Neuronal stem cell (in vitro differentiated cells): ENCODE results near the gene MTREX.

Source experiments
- DNase-seq: peaks from one replicate; pipeline ENCODE4 v3.0.0-alpha.2; 2013; ENCODE audit warnings: low spot score
- H2AFZ ChIP-seq: one replicate; pipeline ENCODE4 v1.6.1; 2013; ENCODE audit warnings: mild to moderate bottlenecking, low read length, inconsistent platforms
- H2AK5ac ChIP-seq: 2 replicates; pipeline ENCODE4 v1.6.1; 2013; ENCODE audit warnings: low read depth, mild to moderate bottlenecking, inconsistent platforms, low read length, moderate library complexity, mixed read lengths
- H2BK120ac ChIP-seq: 2 replicates; pipeline ENCODE4 v1.6.1; 2013; ENCODE audit warnings: low read depth, mild to moderate bottlenecking, inconsistent platforms, low read length, moderate library complexity, mixed read lengths
- H2BK12ac ChIP-seq: one replicate; pipeline ENCODE4 v1.6.1; 2013; ENCODE audit warnings: low read length, inconsistent platforms
- H2BK15ac ChIP-seq: 2 replicates; pipeline ENCODE4 v1.6.1; 2013; ENCODE audit warnings: mild to moderate bottlenecking, low read length, inconsistent platforms, mixed read lengths
- H2BK5ac ChIP-seq: one replicate; pipeline ENCODE4 v1.6.1; 2013; ENCODE audit warnings: inconsistent platforms, mild to moderate bottlenecking, low read length, moderate library complexity
- H3K14ac ChIP-seq: one replicate; pipeline ENCODE4 v1.6.1; 2013; ENCODE audit warnings: low read length, inconsistent platforms
- H3K18ac ChIP-seq: 2 replicates; pipeline ENCODE4 v1.6.1; 2013; ENCODE audit warnings: low read length, inconsistent platforms
- H3K23ac ChIP-seq: 2 replicates; pipeline ENCODE4 v1.6.1; 2013; ENCODE audit warnings: low read depth, mild to moderate bottlenecking, mixed read lengths, low read length, inconsistent platforms; ENCODE audit not compliant: poor library complexity
- H3K27ac ChIP-seq: replicated peaks from 3 replicates; pipeline ENCODE4 v1.5.1; 2013; ENCODE audit warnings: low read length, inconsistent platforms
- H3K27me3 ChIP-seq, 3 experiments: 2 replicates each; pipeline ENCODE4 v1.6.1; 2013; ENCODE audit warnings: low read length in 3 of 3, mild to moderate bottlenecking in 2 of 3, inconsistent platforms in 1 of 3, low read depth in 1 of 3, mixed read lengths in 1 of 3, moderate library complexity in 1 of 3; ENCODE audit not compliant: control insufficient read depth in 3 of 3, insufficient read depth in 3 of 3
- H3K36me3 ChIP-seq, 2 donors: replicated peaks in 1 of 2; 2 replicates each; pipeline ENCODE4 v1.6.1; 2013; ENCODE audit warnings: low read length in 2 of 2; ENCODE audit not compliant: control insufficient read depth in 2 of 2, insufficient read depth in 2 of 2
- H3K4ac ChIP-seq: 2 replicates; pipeline ENCODE4 v1.6.1; 2013; ENCODE audit warnings: inconsistent platforms, mild to moderate bottlenecking, low read length, moderate library complexity
- H3K4me1 ChIP-seq, 2 donors: 1 replicate in 1 of 2; 2 replicates in 1 of 2; pipeline ENCODE4 v1.6.1; 2013; ENCODE audit warnings: low read length in 2 of 2, low read depth in 1 of 2; ENCODE audit not compliant: control insufficient read depth in 2 of 2, insufficient read depth in 1 of 2
- H3K4me2 ChIP-seq: one replicate; pipeline ENCODE4 v1.6.1; 2013; ENCODE audit warnings: mild to moderate bottlenecking, low read length, inconsistent platforms; ENCODE audit not compliant: insufficient read depth, poor library complexity, severe bottlenecking
- H3K4me3 ChIP-seq, 2 donors: 2 replicates each; pipeline ENCODE4 v1.5.1; 2013; ENCODE audit warnings: low read length in 2 of 2, mild to moderate bottlenecking in 2 of 2, inconsistent platforms in 1 of 2, moderate library complexity in 1 of 2
- H3K79me1 ChIP-seq: one replicate; pipeline ENCODE4 v1.6.1; 2013; ENCODE audit warnings: low read depth, mild to moderate bottlenecking, inconsistent platforms, low read length, moderate library complexity
- H3K9ac ChIP-seq: one replicate; pipeline ENCODE4 v1.6.1; 2013; ENCODE audit warnings: mild to moderate bottlenecking, low read depth, low read length, inconsistent platforms; ENCODE audit not compliant: poor library complexity
- H3K9me3 ChIP-seq, 2 donors: replicated peaks in 1 of 2; 2 replicates each; pipeline versions ENCODE3 to v1.6.1; 2013; ENCODE audit warnings: low read length in 2 of 2, mild to moderate bottlenecking in 2 of 2, inconsistent platforms in 1 of 2, low read depth in 1 of 2, mixed read lengths in 1 of 2, moderate library complexity in 1 of 2; ENCODE audit not compliant: control insufficient read depth in 2 of 2, insufficient read depth in 1 of 2
- H4K8ac ChIP-seq: one replicate; pipeline ENCODE4 v1.6.1; 2013; ENCODE audit warnings: low read depth, mild to moderate bottlenecking, inconsistent platforms, low read length, moderate library complexity
- H4K91ac ChIP-seq: one replicate; pipeline ENCODE4 v1.6.1; 2013; ENCODE audit warnings: low read length, low read depth, mild to moderate bottlenecking, inconsistent platforms; ENCODE audit not compliant: poor library complexity
- WGBS, 2 donors: extraction: QIAGEN DNeasy Blood & Tissue Kit; methylation state at CpG; one replicate each; pipeline ENCODE4 v1.1.7; 2013; ENCODE audit warnings: missing lambda C conversion rate in 2 of 2, mixed read lengths in 1 of 2; ENCODE audit not compliant: insufficient read length in 2 of 2, insufficient replicate concordance in 1 of 2; ENCODE audit errors: extremely low coverage in 2 of 2; 5-methylcytosine and 5-hydroxymethylcytosine counted together

The MTREX gene

DNA sequence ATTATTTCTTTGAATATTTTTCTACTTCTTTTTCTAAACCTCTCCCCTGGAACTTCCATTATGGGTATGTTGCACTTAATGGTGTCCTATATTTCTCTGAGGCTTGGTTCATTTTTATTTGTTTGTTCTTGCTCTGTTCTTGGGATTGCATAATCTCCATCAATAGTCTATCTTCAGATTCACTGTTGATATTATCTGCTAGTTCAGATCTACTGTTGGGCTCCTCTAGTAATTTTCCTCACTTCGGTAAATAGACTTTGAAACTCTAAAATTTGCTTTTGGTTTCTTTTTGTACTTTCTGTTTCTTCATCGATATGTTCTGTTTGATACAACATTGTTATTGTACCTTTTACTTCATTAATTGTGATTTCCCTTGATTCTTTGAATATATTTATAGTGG is 76.3 kb downstream of the MTREX start:
- Histone ChIP-seq H3K23ac (no peak overlapping the region), H3K4ac (no peak overlapping the region), H3K36me3 (peaks cover 3 to 85% of the 10 kb centered on the region in 2 donors), H3K14ac (no peak overlapping the region), H2BK15ac (no peak overlapping the region), H2BK12ac (no peak overlapping the region), H4K8ac (no peak overlapping the region), H2AFZ (no peak overlapping the region), H3K4me2 (no peak overlapping the region), H3K79me1 (no peaks in the 10 kb centered on the region), H3K4me1 (no peaks in the 10 kb centered on the region), H3K18ac (no peak overlapping the region), H3K4me3 (no peak overlapping the region), H3K9ac (no peak overlapping the region), H3K9me3 (peaks cover 0 to 18% of the 10 kb centered on the region in 2 donors), H4K91ac (no peak overlapping the region), H3K27me3 (no peaks in the 10 kb centered on the region), H2BK120ac (no peak overlapping the region), H3K27ac (no peak overlapping the region), H2BK5ac (no peak overlapping the region), H2AK5ac (no peak overlapping the region)
- no CpG with 5 or more reads among the region's 2 CpGs for WGBS, 2 donors
- no peak for DNase-seq

DNA sequence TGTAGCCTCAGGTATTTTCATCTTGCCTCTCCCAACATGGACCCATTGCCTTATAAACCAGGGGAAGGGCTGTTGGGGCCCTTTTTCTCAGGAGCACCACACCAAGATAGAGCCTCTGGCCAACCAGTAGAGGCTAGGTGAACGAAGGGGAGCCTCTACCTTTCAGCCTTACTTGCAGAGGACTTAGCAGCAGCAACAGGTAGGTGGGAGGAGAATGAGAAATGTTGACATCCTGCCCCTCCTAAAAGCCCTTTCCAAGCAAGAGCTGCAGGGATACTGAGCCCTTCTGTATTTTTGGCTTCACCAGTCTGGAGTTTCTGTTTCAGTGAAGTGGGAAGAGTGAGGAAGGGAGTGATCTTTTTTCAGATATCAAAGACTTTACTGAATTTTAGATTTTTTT is 77.4 kb downstream of the MTREX start:
- no peak for DNase-seq
- no peak overlapping the region for H3K9ac ChIP-seq
- no peaks in the 10 kb centered on the region for H3K79me1 ChIP-seq
- H2BK5ac ChIP-seq: no peak overlapping the region
- H3K18ac ChIP-seq: no peak overlapping the region
- no peak overlapping the region for H2AFZ ChIP-seq
- no peaks in the 10 kb centered on the region for H3K27me3 ChIP-seq
- peaks cover 0 to 18% of the 10 kb centered on the region in 2 donors for H3K9me3 ChIP-seq
- H2BK15ac ChIP-seq: no peak overlapping the region
- H3K4ac ChIP-seq: no peak overlapping the region
- H3K27ac ChIP-seq: no peak overlapping the region
- no peak overlapping the region for H3K14ac ChIP-seq
- no peaks in the 10 kb centered on the region for H3K4me1 ChIP-seq
- H3K36me3 ChIP-seq: peaks cover 3 to 87% of the 10 kb centered on the region in 2 donors
- peak overlapping the region in 1 of 2 donors; percentile 58 for H3K4me3 ChIP-seq
- H2BK120ac ChIP-seq: no peak overlapping the region
- H3K23ac ChIP-seq: no peak overlapping the region
- no peak overlapping the region for H4K8ac ChIP-seq
- WGBS, 2 donors: no CpG with 5 or more reads among the region's 1 CpG
- no peak overlapping the region for H3K4me2 ChIP-seq
- no peak overlapping the region for H2BK12ac ChIP-seq
- no peak overlapping the region for H4K91ac ChIP-seq
- no peak overlapping the region for H2AK5ac ChIP-seq

DNA sequence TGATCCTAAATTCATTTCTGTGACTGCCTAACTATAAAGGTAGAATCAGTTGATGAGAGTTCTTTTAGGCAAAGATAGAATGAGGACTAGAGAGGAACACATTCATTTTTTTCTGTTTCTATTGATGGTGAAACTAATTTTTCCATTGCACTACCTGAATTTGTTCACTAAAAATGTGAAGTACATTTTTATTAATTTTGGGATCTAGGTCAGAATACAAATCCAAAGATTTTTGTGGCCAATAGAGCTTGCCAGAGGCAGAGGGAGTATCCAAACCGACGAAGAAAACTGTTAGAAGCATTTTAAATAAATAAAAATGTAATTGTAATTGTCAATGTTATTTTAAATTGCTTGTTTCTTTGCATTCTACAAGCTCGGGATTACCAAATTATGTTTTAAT is 78.1 kb downstream of the MTREX start:
- H2BK15ac ChIP-seq: no peak overlapping the region
- no peak overlapping the region for H2AK5ac ChIP-seq
- H2BK12ac ChIP-seq: no peak overlapping the region
- H3K4ac ChIP-seq: no peak overlapping the region
- no peaks in the 10 kb centered on the region for H3K4me1 ChIP-seq
- no peak overlapping the region for H3K27ac ChIP-seq
- H3K9ac ChIP-seq: no peak overlapping the region
- no peak overlapping the region for H4K8ac ChIP-seq
- no peak for DNase-seq
- no peak overlapping the region for H3K4me2 ChIP-seq
- no peaks in the 10 kb centered on the region for H3K79me1 ChIP-seq
- H3K4me3 ChIP-seq: no peak overlapping the region
- H3K18ac ChIP-seq: no peak overlapping the region
- H3K23ac ChIP-seq: no peak overlapping the region
- H2BK120ac ChIP-seq: no peak overlapping the region
- H4K91ac ChIP-seq: no peak overlapping the region
- peaks cover 6 to 87% of the 10 kb centered on the region in 2 donors for H3K36me3 ChIP-seq
- no peak overlapping the region for H3K14ac ChIP-seq
- peaks cover 2 to 19% of the 10 kb centered on the region in 2 donors for H3K9me3 ChIP-seq
- no peaks in the 10 kb centered on the region for H3K27me3 ChIP-seq
- no CpG with 5 or more reads among the region's 3 CpGs for WGBS, 2 donors
- H2BK5ac ChIP-seq: no peak overlapping the region
- H2AFZ ChIP-seq: no peak overlapping the region

DNA sequence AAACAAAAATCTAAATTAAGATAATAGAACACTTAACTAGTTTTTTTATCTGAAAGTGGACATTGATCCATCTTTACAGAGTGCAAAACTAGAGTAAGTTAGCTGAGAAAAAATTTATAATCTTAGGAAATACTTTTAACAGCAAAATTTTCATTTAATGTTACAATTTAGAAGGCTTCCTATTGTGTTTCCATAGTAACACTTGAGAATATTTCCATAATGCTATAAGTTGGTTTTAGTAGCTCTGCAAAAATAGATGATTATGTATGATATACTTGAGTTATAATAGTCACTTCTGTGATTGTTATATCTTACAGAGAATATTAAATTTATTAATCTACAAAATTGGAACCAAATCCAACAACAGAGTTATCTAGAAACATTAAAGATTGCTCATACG is 78.6 kb downstream of the MTREX start:
- Histone ChIP-seq H4K91ac (no peak overlapping the region), H2AK5ac (no peak overlapping the region), H3K4me3 (no peak overlapping the region), H3K23ac (no peak overlapping the region), H2AFZ (no peak overlapping the region), H3K27ac (no peak overlapping the region), H3K9ac (no peak overlapping the region), H3K9me3 (peaks cover 2 to 24% of the 10 kb centered on the region in 2 donors), H4K8ac (no peak overlapping the region), H3K14ac (no peak overlapping the region), H2BK15ac (no peak overlapping the region), H3K79me1 (no peaks in the 10 kb centered on the region), H3K27me3 (no peaks in the 10 kb centered on the region), H3K4me1 (no peaks in the 10 kb centered on the region), H2BK120ac (no peak overlapping the region), H2BK5ac (no peak overlapping the region), H3K4ac (no peak overlapping the region), H3K4me2 (no peak overlapping the region), H3K36me3 (peaks cover 6 to 88% of the 10 kb centered on the region in 2 donors), H2BK12ac (no peak overlapping the region), H3K18ac (no peak overlapping the region)
- DNase-seq: no peak
- WGBS, 2 donors: no CpG with 5 or more reads among the region's 1 CpG
